HepG2 (cell line): ENCODE measurements around the gene KCNJ14. TPM values are rescaled to one million over a fixed set of nuclear protein-coding genes. Genes with fewer than 3 reads are reported as not detected.
A peak's percentile ranks its signal among the peaks of the same experiment; 100 is the strongest.

Source experiments
- ASH2L ChIP-seq: fragments of 300-600, 200-600 bp; sonication (generic); IDR thresholded peaks from 2 replicates; pipeline ENCODE4 v1.7.0; 2017; ENCODE audit warnings: low read depth, mild to moderate bottlenecking, moderate library complexity, mixed read lengths, low read length; ENCODE audit not compliant: insufficient read length
- CEBPG ChIP-seq: IDR thresholded peaks from 2 replicates; pipeline ENCODE4 v1.6.1; 2016
- CHD4 ChIP-seq: fragments of 200-600 bp; sonication (generic); IDR thresholded peaks from 2 replicates; pipeline ENCODE4 v1.7.0; 2017; ENCODE audit warnings: mild to moderate bottlenecking, low read length, borderline replicate concordance
- ELF1 ChIP-seq: sonication (generic); formaldehyde crosslinking; IDR thresholded peaks from 2 replicates; pipeline ENCODE4 v1.4.0; 2020; ENCODE audit warnings: missing genetic modification reagents
- FOXO4 ChIP-seq: sonication (generic); formaldehyde crosslinking; conservative IDR thresholded peaks from 2 replicates; pipeline ENCODE4 v1.8.1; 2023; ENCODE audit warnings: missing genetic modification reagents
- KLF12 ChIP-seq: sonication (generic); formaldehyde crosslinking; IDR thresholded peaks from 2 replicates; pipeline ENCODE4 v1.4.0; 2020; ENCODE audit warnings: missing genetic modification reagents, borderline replicate concordance
- PATZ1 ChIP-seq: sonication (generic); formaldehyde crosslinking; IDR thresholded peaks from 2 replicates; pipeline ENCODE4 v1.4.0; 2020; ENCODE audit warnings: missing genetic modification reagents
- PREB ChIP-seq: sonication (generic); formaldehyde crosslinking; IDR thresholded peaks from 2 replicates; pipeline ENCODE4 v1.4.0; 2020; ENCODE audit warnings: missing genetic modification reagents
- SMARCC2 ChIP-seq: fragments of 450-650 bp; IDR thresholded peaks from 2 replicates; pipeline ENCODE4 v1.6.1; 2017; ENCODE audit warnings: antibody characterized with exemption, mild to moderate bottlenecking
- ZBTB1 ChIP-seq: sonication (generic); formaldehyde crosslinking; IDR thresholded peaks from 2 replicates; pipeline ENCODE4 v1.4.0; 2020; ENCODE audit warnings: missing genetic modification reagents, borderline replicate concordance
- ZBTB49 ChIP-seq: sonication (generic); formaldehyde crosslinking; IDR thresholded peaks from 2 replicates; pipeline ENCODE4 v1.4.0; 2020; ENCODE audit warnings: missing genetic modification reagents, borderline replicate concordance
- ZBTB7B ChIP-seq: sonication (generic); formaldehyde crosslinking; IDR thresholded peaks from 2 replicates; pipeline ENCODE4 v1.4.0; 2020; ENCODE audit warnings: missing genetic modification reagents
- ZNF232 ChIP-seq: sonication (generic); formaldehyde crosslinking; IDR thresholded peaks from 2 replicates; pipeline ENCODE4 v1.4.0; 2020; ENCODE audit warnings: missing genetic modification reagents, borderline replicate concordance
- ZNF354B ChIP-seq: sonication (generic); formaldehyde crosslinking; IDR thresholded peaks from 2 replicates; pipeline ENCODE4 v1.8.0; 2022; ENCODE audit warnings: mild to moderate bottlenecking, missing genetic modification reagents
- ZNF605 ChIP-seq: sonication (generic); formaldehyde crosslinking; IDR thresholded peaks from 2 replicates; pipeline ENCODE4 v1.8.0; 2022; ENCODE audit warnings: mild to moderate bottlenecking, missing genetic modification reagents
- ZNF609 ChIP-seq: sonication (generic); formaldehyde crosslinking; IDR thresholded peaks from 2 replicates; pipeline ENCODE4 v1.4.0; 2020; ENCODE audit warnings: mild to moderate bottlenecking, missing genetic modification reagents, borderline replicate concordance
- ZNF737 ChIP-seq: sonication (generic); formaldehyde crosslinking; IDR thresholded peaks from 2 replicates; pipeline ENCODE4 v1.5.0; 2020; ENCODE audit warnings: missing genetic modification reagents, mild to moderate bottlenecking, borderline replicate concordance
- polyA plus RNA-seq, 8 experiments: library from polyadenylated mRNA; depleted of rRNA in 3 of 8; stranded (reverse) in 7 of 8; unstranded in 1 of 8; fragments of >200 nt; fragmentation: Illumina TruSeq in 4 of 8; extraction: Trizol in 4 of 8; gene quantifications; 2 replicates each; pipeline versions ENCODE4 v1.2.1 to v1.2.3, GENCODE V29; 2011 to 2016; ENCODE audit warnings: low read depth in 4 of 8, missing spikeins in 1 of 8, mixed read lengths in 1 of 8; ENCODE audit not compliant: insufficient read depth in 1 of 8
- total RNA-seq, 5 experiments: library from RNA; depleted of rRNA; stranded (reverse); fragments of >200 nt; fragmentation: Illumina TruSeq; extraction: Trizol; gene quantifications; 2 replicates each; pipeline ENCODE4 v1.2.3, GENCODE V29; 2016; ENCODE audit warnings: low read depth in 1 of 5

The KCNJ14 gene
- total and polyA plus RNA-seq, 2 of the 13 experiments (the other 11 are each of a cell fraction or from before 2014, with no cell fraction given) = 0.20 to 0.51 TPM

GRCh38 chr19:48469289-48469881, 14.0 kb downstream of the KCNJ14 start, which contains the start of gene CYTH2 (continued):
- TF ChIP-seq CHD4 (no peak), ZNF354B (CRISPR knock-in tag) (no peak), ZNF737 (CRISPR knock-in tag) (no peak), PATZ1 (peak; percentile 48; the same call in 1 of the 2 replicates), ZNF232 (0 out of 2 replicates have a peak, but pooled peaks have one; percentile 48), CEBPG (CRISPR knock-in tag) (no peak), ZNF609 (CRISPR knock-in tag) (no peak), KLF12 (CRISPR knock-in tag) (peak; percentile 72; the same call in 1 of the 2 replicates), ZNF605 (peak; percentile 98), ELF1 (no peak), ZBTB49 (CRISPR knock-in tag) (no peak), ASH2L (peak; percentile 77), ZBTB7B (no peak), ZBTB1 (CRISPR knock-in tag) (no peak), PREB (CRISPR knock-in tag) (no peak), SMARCC2 (no peak), FOXO4 (CRISPR knock-in tag) (no peak)
